HepG2 (cell line): ENCODE results near the gene FRMPD2.

ENCODE experiments used
- HDAC1 ChIP-seq: sonication (generic); formaldehyde crosslinking; IDR thresholded peaks from 2 replicates; pipeline ENCODE4 v1.5.1; 2020; ENCODE audit warnings: mild to moderate bottlenecking, missing genetic modification reagents
- PHF20 ChIP-seq: sonication (generic); formaldehyde crosslinking; IDR thresholded peaks from 2 replicates; pipeline ENCODE4 v1.5.0; 2020; ENCODE audit warnings: mild to moderate bottlenecking, missing genetic modification reagents
- PHF8 ChIP-seq: sonication (generic); formaldehyde crosslinking; IDR thresholded peaks from 2 replicates; pipeline ENCODE4 v1.5.0; 2020; ENCODE audit warnings: missing genetic modification reagents
- TF ChIP-seq, protein P1 (sequence below): sonication (generic); formaldehyde crosslinking; IDR thresholded peaks from 2 replicates; pipeline ENCODE4 v1.5.0; 2020; ENCODE audit warnings: mild to moderate bottlenecking, missing genetic modification reagents, moderate library complexity

DNA sequence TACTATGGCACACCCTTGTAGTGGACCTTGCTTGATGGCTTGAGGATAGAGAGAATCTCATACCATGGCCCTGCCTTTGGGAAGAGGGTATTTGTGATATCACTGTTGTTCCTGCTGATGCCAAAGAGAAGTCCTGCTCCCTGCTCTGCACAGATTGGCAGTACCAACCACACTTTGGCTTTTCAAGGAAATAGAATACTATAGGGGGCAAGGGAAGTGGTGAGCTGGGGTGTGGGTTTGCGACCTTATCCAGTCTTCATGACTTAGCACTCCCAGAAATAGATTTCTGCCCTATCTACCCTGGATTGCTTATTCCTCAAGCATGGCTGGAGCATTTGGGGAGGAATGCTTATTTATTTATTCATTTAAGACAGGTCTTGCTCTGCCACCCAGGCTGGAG is 25.2 kb upstream of the FRMPD2 start:
- no peak for TF ChIP-seq HDAC1 (CRISPR knock-in tag)
- TF ChIP-seq PHF8 (CRISPR knock-in tag), result no peak
- TF ChIP-seq, protein P1, sequence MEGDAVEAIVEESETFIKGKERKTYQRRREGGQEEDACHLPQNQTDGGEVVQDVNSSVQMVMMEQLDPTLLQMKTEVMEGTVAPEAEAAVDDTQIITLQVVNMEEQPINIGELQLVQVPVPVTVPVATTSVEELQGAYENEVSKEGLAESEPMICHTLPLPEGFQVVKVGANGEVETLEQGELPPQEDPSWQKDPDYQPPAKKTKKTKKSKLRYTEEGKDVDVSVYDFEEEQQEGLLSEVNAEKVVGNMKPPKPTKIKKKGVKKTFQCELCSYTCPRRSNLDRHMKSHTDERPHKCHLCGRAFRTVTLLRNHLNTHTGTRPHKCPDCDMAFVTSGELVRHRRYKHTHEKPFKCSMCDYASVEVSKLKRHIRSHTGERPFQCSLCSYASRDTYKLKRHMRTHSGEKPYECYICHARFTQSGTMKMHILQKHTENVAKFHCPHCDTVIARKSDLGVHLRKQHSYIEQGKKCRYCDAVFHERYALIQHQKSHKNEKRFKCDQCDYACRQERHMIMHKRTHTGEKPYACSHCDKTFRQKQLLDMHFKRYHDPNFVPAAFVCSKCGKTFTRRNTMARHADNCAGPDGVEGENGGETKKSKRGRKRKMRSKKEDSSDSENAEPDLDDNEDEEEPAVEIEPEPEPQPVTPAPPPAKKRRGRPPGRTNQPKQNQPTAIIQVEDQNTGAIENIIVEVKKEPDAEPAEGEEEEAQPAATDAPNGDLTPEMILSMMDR (CRISPR knock-in tag), result no peak
- no peak for TF ChIP-seq PHF20
